Activated naive CD4-positive, alpha-beta T cell treated with anti-CD3 and anti-CD28 coated beads, Interleukin-2, amount 50 U/mL, for 24 hours (primary cell): ENCODE results near the gene FBLN2.

Source experiments
- H3K27ac Mint-ChIP-seq: one replicate; pipeline ENCODE4 v1.8.0; 2021; ENCODE audit warnings: mild to moderate bottlenecking, mixed read lengths
- H3K27me3 Mint-ChIP-seq: one replicate; pipeline ENCODE4 v1.8.0; 2021; ENCODE audit warnings: mixed read lengths
- H3K36me3 Mint-ChIP-seq: one replicate; pipeline ENCODE4 v1.8.0; 2021; ENCODE audit warnings: mixed read lengths
- H3K4me1 Mint-ChIP-seq: one replicate; pipeline ENCODE4 v1.8.0; 2021; ENCODE audit warnings: mixed read lengths
- H3K4me3 Mint-ChIP-seq: one replicate; pipeline ENCODE4 v1.8.0; 2021; ENCODE audit warnings: mild to moderate bottlenecking, mixed read lengths
- H3K9me3 Mint-ChIP-seq: one replicate; pipeline ENCODE4 v1.8.0; 2021; ENCODE audit warnings: mixed read lengths

Gene FBLN2

GRCh38 chr3:13665582-13666226 is 116.8 kb downstream of the FBLN2 start:
- Mint-ChIP-seq H3K4me3 (no peak overlapping the region), H3K36me3 (no peaks in the 10 kb centered on the region), H3K4me1 (no peaks in the 10 kb centered on the region), H3K9me3 (no peaks in the 10 kb centered on the region), H3K27ac (no peak overlapping the region), H3K27me3 (peaks cover 2% of the 10 kb centered on the region)

GRCh38 chr3:13666227-13666619 is 117.3 kb downstream of the FBLN2 start:
- peaks cover 2% of the 10 kb centered on the region for H3K27me3 Mint-ChIP-seq
- no peaks in the 10 kb centered on the region for H3K9me3 Mint-ChIP-seq
- no peak overlapping the region for H3K4me3 Mint-ChIP-seq
- no peaks in the 10 kb centered on the region for H3K36me3 Mint-ChIP-seq
- no peak overlapping the region for H3K27ac Mint-ChIP-seq
- H3K4me1 Mint-ChIP-seq, result no peaks in the 10 kb centered on the region

- H3K9me3 Mint-ChIP-seq, result no peaks in the 10 kb centered on the region
- H3K27ac Mint-ChIP-seq, result no peak overlapping the region
- H3K36me3 Mint-ChIP-seq, result no peaks in the 10 kb centered on the region
- H3K27me3 Mint-ChIP-seq, result peaks cover 2% of the 10 kb centered on the region
- H3K4me3 Mint-ChIP-seq, result no peak overlapping the region
- H3K4me1 Mint-ChIP-seq, result no peaks in the 10 kb centered on the region
Observed at GRCh38 chr3:13666781-13667709, 118.1 kb downstream of the FBLN2 start.

GRCh38 chr3:13668136-13668535 is 119.2 kb downstream of the FBLN2 start:
- Mint-ChIP-seq H3K36me3 (no peaks in the 10 kb centered on the region), H3K9me3 (no peaks in the 10 kb centered on the region), H3K4me1 (no peaks in the 10 kb centered on the region), H3K4me3 (no peak overlapping the region), H3K27ac (no peak overlapping the region), H3K27me3 (peaks cover 2% of the 10 kb centered on the region)

- no peaks in the 10 kb centered on the region for H3K9me3 Mint-ChIP-seq
- H3K4me3 Mint-ChIP-seq, result no peak overlapping the region
- no peaks in the 10 kb centered on the region for H3K36me3 Mint-ChIP-seq
- no peaks in the 10 kb centered on the region for H3K4me1 Mint-ChIP-seq
- H3K27me3 Mint-ChIP-seq, result peaks cover 2% of the 10 kb centered on the region
- no peak overlapping the region for H3K27ac Mint-ChIP-seq
Observed at GRCh38 chr3:13669457-13669856, 120.5 kb downstream of the FBLN2 start.

GRCh38 chr3:13670292-13670691 is 121.4 kb downstream of the FBLN2 start:
- Mint-ChIP-seq H3K4me1 (no peaks in the 10 kb centered on the region), H3K27ac (no peak overlapping the region), H3K36me3 (no peaks in the 10 kb centered on the region), H3K27me3 (peaks cover 2% of the 10 kb centered on the region), H3K9me3 (no peaks in the 10 kb centered on the region), H3K4me3 (no peak overlapping the region)

GRCh38 chr3:13671482-13672233 is 122.7 kb downstream of the FBLN2 start:
- no peaks in the 10 kb centered on the region for H3K9me3 Mint-ChIP-seq
- peaks cover 2% of the 10 kb centered on the region for H3K27me3 Mint-ChIP-seq
- no peak overlapping the region for H3K27ac Mint-ChIP-seq
- H3K4me1 Mint-ChIP-seq, result no peaks in the 10 kb centered on the region
- H3K4me3 Mint-ChIP-seq, result no peak overlapping the region
- no peaks in the 10 kb centered on the region for H3K36me3 Mint-ChIP-seq

- no peaks in the 10 kb centered on the region for H3K9me3 Mint-ChIP-seq
- no peak overlapping the region for H3K27ac Mint-ChIP-seq
- no peaks in the 10 kb centered on the region for H3K36me3 Mint-ChIP-seq
- H3K4me3 Mint-ChIP-seq, result no peak overlapping the region
- H3K4me1 Mint-ChIP-seq, result no peaks in the 10 kb centered on the region
- peaks cover 5% of the 10 kb centered on the region for H3K27me3 Mint-ChIP-seq
Observed at GRCh38 chr3:13673207-13673606, 124.3 kb downstream of the FBLN2 start.

- Mint-ChIP-seq H3K4me1 (no peaks in the 10 kb centered on the region), H3K27ac (no peak overlapping the region), H3K4me3 (no peak overlapping the region), H3K36me3 (no peaks in the 10 kb centered on the region), H3K9me3 (no peaks in the 10 kb centered on the region), H3K27me3 (peaks cover 3% of the 10 kb centered on the region)
Observed at GRCh38 chr3:13674538-13675185, 125.7 kb downstream of the FBLN2 start.

GRCh38 chr3:13676356-13677017 is 127.6 kb downstream of the FBLN2 start:
- Mint-ChIP-seq H3K4me1 (no peaks in the 10 kb centered on the region), H3K4me3 (no peak overlapping the region), H3K9me3 (no peaks in the 10 kb centered on the region), H3K27me3 (peaks cover 3% of the 10 kb centered on the region), H3K36me3 (no peaks in the 10 kb centered on the region), H3K27ac (no peak overlapping the region)

- Mint-ChIP-seq H3K4me1 (no peaks in the 10 kb centered on the region), H3K27me3 (peaks cover 3% of the 10 kb centered on the region), H3K4me3 (no peak overlapping the region), H3K36me3 (no peaks in the 10 kb centered on the region), H3K27ac (no peak overlapping the region), H3K9me3 (no peaks in the 10 kb centered on the region)
Observed at GRCh38 chr3:13677272-13677671, 128.3 kb downstream of the FBLN2 start.

GRCh38 chr3:13681931-13682330 is 133.0 kb downstream of the FBLN2 start:
- H3K27ac Mint-ChIP-seq, result no peak overlapping the region
- peaks cover 3% of the 10 kb centered on the region for H3K27me3 Mint-ChIP-seq
- H3K9me3 Mint-ChIP-seq, result no peaks in the 10 kb centered on the region
- H3K4me1 Mint-ChIP-seq, result no peaks in the 10 kb centered on the region
- no peak overlapping the region for H3K4me3 Mint-ChIP-seq
- no peaks in the 10 kb centered on the region for H3K36me3 Mint-ChIP-seq

- H3K4me3 Mint-ChIP-seq, result no peak overlapping the region
- H3K27me3 Mint-ChIP-seq, result peaks cover 2% of the 10 kb centered on the region
- no peaks in the 10 kb centered on the region for H3K36me3 Mint-ChIP-seq
- H3K9me3 Mint-ChIP-seq, result no peaks in the 10 kb centered on the region
- H3K4me1 Mint-ChIP-seq, result no peaks in the 10 kb centered on the region
- H3K27ac Mint-ChIP-seq, result no peak overlapping the region
Observed at GRCh38 chr3:13682331-13683013, 133.5 kb downstream of the FBLN2 start.

- Mint-ChIP-seq H3K9me3 (no peaks in the 10 kb centered on the region), H3K4me3 (no peak overlapping the region), H3K27ac (no peak overlapping the region), H3K4me1 (no peaks in the 10 kb centered on the region), H3K36me3 (no peaks in the 10 kb centered on the region), H3K27me3 (no peaks in the 10 kb centered on the region)
Observed at GRCh38 chr3:13683288-13683687, 134.4 kb downstream of the FBLN2 start.
